Activated T-cell treated with anti-CD3 and anti-CD28 coated beads, Interleukin-2, amount 50 U/mL, for 4 hours (primary cell): ENCODE measurements around the gene AGGF1. TPM values are rescaled to one million over a fixed set of nuclear protein-coding genes. Genes with fewer than 3 reads are reported as not detected.
A peak's percentile ranks its signal among the peaks of the same experiment; 100 is the strongest.
"Not testable (repeated sequence)": the region's sequence is repeated elsewhere in the genome, so short reads cannot be mapped to it uniquely, and the experiment has no call there.

Experiments used
- ATAC-seq, 2 donors: fragments of 200-7000 bp; cut with Tn5 transposase; one replicate each; pipeline ENCODE4 v1.10.0; 2021
- DNase-seq: peaks from one replicate; pipeline ENCODE4 v3.0.0-alpha.2; 2020
- H3K27me3 Mint-ChIP-seq: one replicate; pipeline ENCODE4 v1.8.0; 2021; ENCODE audit warnings: low read depth, mixed read lengths
- H3K36me3 Mint-ChIP-seq: one replicate; pipeline ENCODE4 v1.8.0; 2022; ENCODE audit warnings: mixed read lengths; ENCODE audit not compliant: insufficient read depth
- H3K4me1 Mint-ChIP-seq: one replicate; pipeline ENCODE4 v1.8.0; 2021; ENCODE audit warnings: low read depth, mixed read lengths
- H3K4me3 Mint-ChIP-seq: one replicate; pipeline ENCODE4 v1.8.0; 2021; ENCODE audit warnings: mild to moderate bottlenecking, moderate library complexity, mixed read lengths
- H3K9me3 Mint-ChIP-seq: one replicate; pipeline ENCODE4 v1.8.0; 2021; ENCODE audit warnings: mixed read lengths
- total RNA-seq, 3 donors: library from RNA; stranded (reverse); gene quantifications; one replicate each; pipeline ENCODE4 v1.2.1, GENCODE V29; 2021

AGGF1 gene
- total RNA-seq: 10 to 100 TPM; 31.7 to 32.8 (median 31.9) TPM

GRCh38 chr5:77030097-77031071 lies at the start of gene AGGF1:
Gene AGGF1, plus strand, starts transcription at chr5:77030404. Its CDS starts 363 bp downstream, at chr5:77030767.
- Mint-ChIP-seq H3K27me3 (no peaks in the 10 kb centered on the region), H3K36me3 (peaks cover 5% of the 10 kb centered on the region), H3K9me3 (peaks cover 8% of the 10 kb centered on the region), H3K4me3 (peak within 1 kb of the TSS; percentile 94), H3K4me1 (peaks cover 40% of the 10 kb centered on the region)
- ATAC-seq (peak; percentile 99), DNase-seq (peak; percentile 82)

- no peaks in the 10 kb centered on the region for H3K4me1 Mint-ChIP-seq
- H3K9me3 Mint-ChIP-seq: no peaks in the 10 kb centered on the region
- no peak for ATAC-seq
- no peak overlapping the region for H3K4me3 Mint-ChIP-seq
- H3K36me3 Mint-ChIP-seq: no peaks in the 10 kb centered on the region
- no peak for DNase-seq
- peaks cover 2% of the 10 kb centered on the region for H3K27me3 Mint-ChIP-seq
These were observed 49.6 kb upstream of the AGGF1 start for GRCh38 chr5:76980518-76981144.

GRCh38 chr5:76982450-76982849 lies 47.8 kb upstream of the AGGF1 start:
- no peak for DNase-seq
- Mint-ChIP-seq H3K9me3 (no peaks in the 10 kb centered on the region), H3K36me3 (no peaks in the 10 kb centered on the region), H3K4me1 (no peaks in the 10 kb centered on the region), H3K27me3 (peaks cover 2% of the 10 kb centered on the region), H3K4me3 (no peak overlapping the region)
- ATAC-seq: no peak

GRCh38 chr5:76983468-76983867 lies 46.7 kb upstream of the AGGF1 start:
- Mint-ChIP-seq H3K4me3 (no peak overlapping the region), H3K36me3 (no peaks in the 10 kb centered on the region), H3K9me3 (no peaks in the 10 kb centered on the region), H3K27me3 (peaks cover 2% of the 10 kb centered on the region), H3K4me1 (no peaks in the 10 kb centered on the region)
- ATAC-seq: no peak
- no peak for DNase-seq

GRCh38 chr5:76986825-76987526 lies 43.2 kb upstream of the AGGF1 start:
- no peaks in the 10 kb centered on the region for H3K9me3 Mint-ChIP-seq
- H3K27me3 Mint-ChIP-seq: no peaks in the 10 kb centered on the region
- ATAC-seq (no peak), DNase-seq (no peak)
- H3K4me3 Mint-ChIP-seq: no peak overlapping the region
- no peaks in the 10 kb centered on the region for H3K4me1 Mint-ChIP-seq
- H3K36me3 Mint-ChIP-seq: no peaks in the 10 kb centered on the region

- ATAC-seq: no peak
- Mint-ChIP-seq H3K9me3 (no peaks in the 10 kb centered on the region), H3K36me3 (no peaks in the 10 kb centered on the region), H3K4me1 (no peaks in the 10 kb centered on the region), H3K27me3 (peaks cover 6% of the 10 kb centered on the region), H3K4me3 (no peak overlapping the region)
- no peak for DNase-seq
These were observed 39.2 kb upstream of the AGGF1 start for GRCh38 chr5:76990899-76991459.

- H3K4me1 Mint-ChIP-seq, H3K9me3 Mint-ChIP-seq, H3K4me3 Mint-ChIP-seq, ATAC-seq, H3K36me3 Mint-ChIP-seq, DNase-seq, H3K27me3 Mint-ChIP-seq: not testable (repeated sequence)
These were observed 36.8 kb upstream of the AGGF1 start for GRCh38 chr5:76993436-76993835.

- no peak for ATAC-seq
- DNase-seq: no peak
- H3K4me1 Mint-ChIP-seq: no peaks in the 10 kb centered on the region
These were observed 35.9 kb upstream of the AGGF1 start for GRCh38 chr5:76994337-76994736.

GRCh38 chr5:76998251-76998650 lies 32.0 kb upstream of the AGGF1 start:
- ATAC-seq, H3K4me3 Mint-ChIP-seq, H3K4me1 Mint-ChIP-seq, DNase-seq, H3K36me3 Mint-ChIP-seq, H3K9me3 Mint-ChIP-seq: not testable (repeated sequence)
- peaks cover 21% of the 10 kb centered on the region for H3K27me3 Mint-ChIP-seq

More at GRCh38 chr5:76994337-76994736, 35.9 kb upstream of the AGGF1 start:
- no peak overlapping the region for H3K4me3 Mint-ChIP-seq
- peaks cover 11% of the 10 kb centered on the region for H3K27me3 Mint-ChIP-seq
- no peaks in the 10 kb centered on the region for H3K9me3 Mint-ChIP-seq
- no peaks in the 10 kb centered on the region for H3K36me3 Mint-ChIP-seq

GRCh38 chr5:76999451-76999850 lies 30.8 kb upstream of the AGGF1 start:
- ATAC-seq (no peak), DNase-seq (no peak)
- no peaks in the 10 kb centered on the region for H3K36me3 Mint-ChIP-seq
- no peak overlapping the region for H3K4me3 Mint-ChIP-seq
- peaks cover 21% of the 10 kb centered on the region for H3K27me3 Mint-ChIP-seq
- H3K4me1 Mint-ChIP-seq: no peaks in the 10 kb centered on the region
- no peaks in the 10 kb centered on the region for H3K9me3 Mint-ChIP-seq

GRCh38 chr5:77003246-77003645 lies 27.0 kb upstream of the AGGF1 start:
- Mint-ChIP-seq H3K9me3 (no peaks in the 10 kb centered on the region), H3K36me3 (no peaks in the 10 kb centered on the region), H3K4me1 (no peaks in the 10 kb centered on the region), H3K27me3 (peaks cover 30% of the 10 kb centered on the region), H3K4me3 (no peak overlapping the region)
- no peak for ATAC-seq
- no peak for DNase-seq

GRCh38 chr5:77006124-77006523 lies 24.1 kb upstream of the AGGF1 start:
- Mint-ChIP-seq H3K4me3 (no peak overlapping the region), H3K27me3 (peaks cover 26% of the 10 kb centered on the region), H3K36me3 (no peaks in the 10 kb centered on the region), H3K9me3 (no peaks in the 10 kb centered on the region), H3K4me1 (no peaks in the 10 kb centered on the region)
- no peak for ATAC-seq
- DNase-seq: no peak

- Mint-ChIP-seq H3K27me3 (peaks cover 22% of the 10 kb centered on the region), H3K4me1 (no peaks in the 10 kb centered on the region), H3K9me3 (no peaks in the 10 kb centered on the region), H3K36me3 (no peaks in the 10 kb centered on the region), H3K4me3 (no peak overlapping the region)
- ATAC-seq: no peak
- no peak for DNase-seq
These were observed 21.8 kb upstream of the AGGF1 start for GRCh38 chr5:77008413-77008812.

GRCh38 chr5:77010243-77010642 lies 20.0 kb upstream of the AGGF1 start:
- Mint-ChIP-seq H3K36me3 (no peaks in the 10 kb centered on the region), H3K27me3 (peaks cover 17% of the 10 kb centered on the region), H3K4me3 (no peak overlapping the region), H3K9me3 (no peaks in the 10 kb centered on the region), H3K4me1 (no peaks in the 10 kb centered on the region)
- DNase-seq: no peak
- ATAC-seq: no peak
